GM19239 (cell line): ENCODE data around the gene TMEM72.
A peak's percentile ranks its signal among the peaks of the same experiment; 100 is the strongest.

ENCODE experiments used
- DNase-seq: peaks from one replicate; pipeline ENCODE4 v3.0.0; 2011; ENCODE audit warnings: low spot score; ENCODE audit not compliant: insufficient read length
- FAIRE-seq: peaks from 2 replicates; lab custom pipeline; 2011; peaks lifted over from hg19 to GRCh38; lab: Jason Lieb, UNC

Gene TMEM72

GRCh38 chr10:44931621-44932516 lies 20.7 kb downstream of the TMEM72 start:
- no peak for FAIRE-seq
- no peak for DNase-seq

DNA sequence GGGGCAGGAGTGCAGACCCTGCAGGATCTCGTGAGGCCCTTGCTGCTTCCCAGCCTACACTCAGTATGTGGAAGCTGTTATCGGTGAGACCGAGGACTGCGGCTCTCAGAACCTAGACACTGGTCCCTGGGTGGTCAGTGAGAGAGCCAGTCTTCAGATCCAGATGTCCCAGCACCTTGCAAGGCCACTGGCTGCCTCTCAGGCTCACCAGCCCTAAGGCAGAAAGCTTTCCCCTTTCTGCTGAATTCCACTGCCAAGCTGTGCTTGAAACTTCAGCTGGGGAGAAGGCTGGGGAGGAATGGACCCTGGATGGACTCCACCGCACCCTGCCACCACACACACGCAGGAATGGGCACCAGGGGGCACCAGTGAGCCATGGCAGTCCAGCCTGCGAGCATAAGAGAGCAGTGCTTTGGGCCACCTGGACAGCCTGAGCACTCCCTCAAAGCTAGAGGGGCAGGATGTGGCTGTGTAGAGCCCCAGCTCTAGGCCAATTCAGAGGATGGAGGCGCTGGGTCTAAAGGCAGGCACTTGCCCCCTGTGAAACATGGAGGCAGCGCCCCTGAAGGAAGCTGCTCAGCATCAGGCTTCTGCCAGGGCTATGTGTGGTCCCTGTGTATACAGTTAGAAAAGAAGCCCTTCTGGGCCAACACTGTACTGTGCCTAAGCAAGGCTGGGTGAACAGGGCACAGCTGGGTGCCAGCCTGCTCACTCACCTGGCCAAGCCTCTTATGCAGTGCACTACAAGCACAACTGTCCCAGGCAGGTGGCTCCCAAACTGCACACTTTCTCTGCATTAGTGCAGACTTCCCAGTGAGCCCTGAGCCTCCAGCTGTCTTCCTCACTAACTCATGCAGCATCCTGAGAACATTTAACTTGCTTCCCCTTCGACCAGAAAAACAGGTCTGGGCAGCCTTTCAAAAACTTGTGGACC lies 21.6 kb downstream of the TMEM72 start:
- peak; percentile 84 for DNase-seq
- peak; percentile 98 for FAIRE-seq

- DNase-seq (no peak), FAIRE-seq (no peak)
Measured at GRCh38 chr10:44933451-44934321, 22.5 kb downstream of the TMEM72 start.

GRCh38 chr10:44934416-44935200 lies 23.5 kb downstream of the TMEM72 start:
- FAIRE-seq = no peak

GRCh38 chr10:44935201-44935965 lies 24.2 kb downstream of the TMEM72 start:
- FAIRE-seq = no peak
- DNase-seq = no peak

More at GRCh38 chr10:44934416-44935200, 23.5 kb downstream of the TMEM72 start:
- DNase-seq = no peak

GRCh38 chr10:44935966-44936295 lies 24.8 kb downstream of the TMEM72 start:
- DNase-seq (no peak), FAIRE-seq (no peak)

- DNase-seq (no peak), FAIRE-seq (no peak)
Measured at GRCh38 chr10:44936314-44936975, 25.3 kb downstream of the TMEM72 start.

DNA sequence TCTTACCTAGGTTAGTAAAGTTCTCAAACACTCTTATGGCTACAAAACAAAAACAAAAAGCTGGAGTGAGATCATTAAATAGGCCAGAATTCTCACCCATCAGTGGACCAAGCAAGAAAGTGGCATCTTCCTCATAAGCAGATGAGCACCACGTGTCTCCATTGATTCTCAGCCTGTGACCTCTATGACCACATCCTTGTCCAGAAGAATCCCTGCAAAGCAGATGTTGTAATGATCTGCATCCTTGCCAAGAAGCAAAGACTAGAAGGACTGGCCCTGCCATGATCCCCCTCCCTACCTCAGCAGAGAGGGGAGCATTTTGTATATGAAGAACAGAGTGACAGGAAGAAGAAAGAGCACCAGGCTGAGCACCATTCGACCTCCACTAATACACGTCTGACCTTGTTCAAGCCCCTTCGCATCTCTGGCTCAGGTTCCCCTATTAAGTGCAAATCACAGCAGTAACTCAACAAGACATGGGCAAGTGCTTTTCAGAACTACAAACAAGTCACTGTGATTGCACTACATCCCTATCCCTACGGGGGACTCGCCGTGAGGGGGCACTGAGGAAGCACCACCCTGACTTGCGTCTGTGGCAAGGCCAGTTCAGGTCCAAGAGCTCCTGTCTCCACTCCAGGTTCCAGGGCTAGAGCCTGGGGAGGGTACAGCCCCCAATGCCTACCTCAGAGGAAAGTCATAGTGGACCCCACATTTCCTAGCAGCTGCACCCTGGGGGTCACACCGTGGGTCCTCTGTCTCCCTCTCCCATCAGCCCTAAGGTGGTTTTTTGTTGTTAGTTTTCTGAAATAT lies 26.3 kb downstream of the TMEM72 start:
- no peak for FAIRE-seq

GRCh38 chr10:44938956-44939355 lies 27.8 kb downstream of the TMEM72 start:
- DNase-seq (no peak), FAIRE-seq (no peak)

More for the DNA sequence above, 26.3 kb downstream of the TMEM72 start:
- DNase-seq = no peak

- DNase-seq (no peak), FAIRE-seq (no peak)
Measured at GRCh38 chr10:44939691-44940401, 28.7 kb downstream of the TMEM72 start.

GRCh38 chr10:44944354-44944753 lies 33.2 kb downstream of the TMEM72 start:
- FAIRE-seq (no peak), DNase-seq (no peak)

DNA sequence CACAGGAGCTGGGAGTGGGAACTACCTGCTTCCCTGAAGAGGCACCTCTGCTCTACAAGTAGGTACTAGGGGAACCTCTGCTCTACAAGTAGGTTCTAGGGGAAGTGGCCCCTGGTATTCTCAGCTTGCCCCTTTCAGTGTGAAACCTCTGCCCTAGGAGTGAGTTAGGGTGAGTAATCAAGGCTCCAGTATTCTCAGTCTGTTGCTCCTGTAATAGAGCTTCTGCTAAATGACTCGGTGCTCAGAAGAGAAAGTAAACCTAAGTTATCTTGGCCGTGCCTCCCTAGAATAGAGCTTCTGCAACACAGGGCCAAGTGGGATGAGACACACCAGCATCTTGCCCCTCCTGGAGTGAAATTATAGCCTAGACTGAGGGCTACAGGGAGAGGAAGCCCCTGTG lies 35.1 kb downstream of the TMEM72 start:
- FAIRE-seq (peak; percentile 39), DNase-seq (no peak)

GRCh38 chr10:44947371-44948152 lies 36.4 kb downstream of the TMEM72 start:
- FAIRE-seq (peak; percentile 86), DNase-seq (no peak)

GRCh38 chr10:44948642-44949041 lies 37.5 kb downstream of the TMEM72 start:
- FAIRE-seq = peak; percentile 8

DNA sequence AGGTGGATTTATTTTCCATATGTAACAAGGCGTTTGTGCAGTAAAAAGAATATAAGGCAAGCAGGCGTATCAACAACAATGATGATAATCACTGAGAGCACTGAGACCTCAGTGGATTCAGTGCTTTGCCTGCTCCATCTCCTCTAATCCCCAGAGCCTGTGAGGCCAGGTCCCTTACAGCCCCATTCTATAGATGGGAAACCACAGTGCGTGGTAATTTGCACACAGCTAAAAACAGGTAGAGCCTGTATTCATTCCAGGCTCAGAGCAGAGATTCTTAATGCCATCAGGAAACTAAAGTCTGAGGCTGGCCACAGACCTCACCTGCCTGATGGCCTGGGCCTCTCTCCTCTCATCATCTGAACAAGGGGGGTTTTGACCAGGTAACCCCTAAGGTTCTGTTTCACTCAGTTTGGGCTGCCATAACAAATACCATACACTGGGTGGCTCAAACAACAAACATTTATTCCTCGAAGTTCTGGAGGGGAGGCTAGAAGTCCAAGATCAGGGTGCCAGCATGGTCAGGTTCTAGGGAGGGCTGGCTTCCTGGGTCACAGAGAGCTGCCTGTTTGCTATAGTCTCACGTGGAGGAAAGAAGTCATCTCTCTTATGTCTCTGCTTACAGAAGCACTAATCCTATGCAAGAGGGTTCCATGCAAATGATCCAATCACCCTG lies 38.1 kb downstream of the TMEM72 start:
- FAIRE-seq (no peak), DNase-seq (no peak)

More at GRCh38 chr10:44948642-44949041, 37.5 kb downstream of the TMEM72 start:
- DNase-seq = no peak
